ENCODE measurements around the gene SNCG.

GRCh38 chr10:86979977-86980448 is 21.6 kb downstream of the SNCG start:
- TF ChIP-seq CTCF (IDR thresholded peaks at IDR 0.05) (no peak), ZNF317 (CRISPR knock-in tag; IDR thresholded peaks at IDR 0.05; ENCODE audit: borderline replicate concordance, low read depth) (no peak), MAX (CRISPR knock-in tag; IDR thresholded peaks at IDR 0.05) (no peak), PRDM15 (CRISPR knock-in tag; IDR thresholded peaks at IDR 0.05) (no peak), AFF4 (CRISPR knock-in tag; IDR thresholded peaks at IDR 0.05; ENCODE audit: borderline replicate concordance) (no peak), SP1 (CRISPR knock-in tag; conservative IDR thresholded peaks at IDR 0.05) (no peak)

Data from WTC11 (cell line).